ENCODE measurements around the gene GTF2F1.
"Not testable (repeated sequence)": the region's sequence is repeated elsewhere in the genome, so short reads cannot be mapped to it uniquely, and the experiment has no call there.

Gene GTF2F1

GRCh38 chr19:6416658-6417405 is 23.9 kb upstream of the GTF2F1 start:
- FAIRE-seq = no peak

- no peak for FAIRE-seq
Observed at GRCh38 chr19:6415591-6416190, 22.7 kb upstream of the GTF2F1 start.

GRCh38 chr19:6414793-6415590 is 22.0 kb upstream of the GTF2F1 start:
- no peak for FAIRE-seq

DNA sequence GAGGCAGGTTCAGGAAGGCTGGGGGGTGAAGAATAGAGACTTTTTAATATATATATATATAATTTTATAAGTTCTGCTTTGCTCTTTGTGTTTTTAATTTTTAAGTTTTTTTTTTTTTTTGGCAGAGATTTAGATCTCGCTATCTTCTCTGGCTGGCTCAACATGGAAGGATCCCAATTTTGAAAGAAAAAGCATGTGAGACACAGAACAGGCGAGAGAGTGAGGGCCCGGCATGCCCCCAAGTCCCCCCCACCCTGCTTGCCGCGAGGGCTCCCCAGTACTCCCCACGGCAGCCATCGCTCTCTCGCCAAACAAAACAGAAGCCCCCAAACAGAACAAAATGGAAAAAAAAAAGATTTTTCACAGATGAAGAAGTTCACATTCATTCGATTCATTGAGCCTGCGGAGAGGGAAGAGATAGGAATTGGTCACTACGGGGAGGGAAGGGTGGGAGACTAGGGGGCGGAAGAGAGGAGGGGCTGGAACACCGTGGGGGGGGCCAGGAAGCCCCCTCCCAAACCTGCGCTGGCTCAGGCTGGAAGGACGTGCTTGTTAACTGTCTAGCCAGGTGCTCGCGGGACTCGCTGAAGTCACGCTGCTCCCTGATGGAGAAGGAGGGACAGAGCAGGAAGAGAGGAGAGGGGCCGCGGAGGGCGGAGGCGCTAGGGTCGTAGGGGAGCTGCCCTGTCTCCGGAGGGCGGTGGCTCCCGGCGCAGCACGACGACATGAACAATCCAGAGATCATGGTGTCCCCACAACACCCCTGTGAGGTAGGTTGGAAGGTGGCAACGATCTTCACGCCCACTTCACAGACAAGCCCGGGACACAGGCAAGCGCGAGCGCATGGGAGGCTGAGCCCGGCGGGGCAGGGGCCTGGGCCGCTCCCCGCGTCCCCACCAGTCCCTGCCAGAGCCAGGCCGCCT is 21.0 kb upstream of the GTF2F1 start:
- FAIRE-seq = no peak

DNA sequence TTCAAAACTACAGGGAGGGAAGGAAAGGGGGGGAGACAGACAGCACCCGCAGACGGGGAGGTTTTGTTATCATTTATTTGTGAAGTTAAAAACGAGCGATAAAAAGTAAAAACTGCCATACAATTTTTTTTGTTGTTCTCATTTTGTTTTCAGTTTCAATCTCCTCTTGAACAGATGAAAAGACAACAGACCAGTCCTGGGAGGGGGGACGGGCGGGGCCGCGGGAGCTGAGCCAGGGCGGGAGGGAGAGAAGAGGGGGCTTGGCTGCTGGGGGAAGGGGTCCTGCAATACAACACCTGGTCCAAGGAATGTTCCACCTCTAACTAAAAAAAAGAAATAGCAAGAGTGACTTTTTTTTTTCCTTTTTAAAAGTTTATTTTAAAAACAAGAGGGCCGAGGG is 20.3 kb upstream of the GTF2F1 start:
- no peak for FAIRE-seq

- no peak for FAIRE-seq
Observed at GRCh38 chr19:6412447-6413091, 19.6 kb upstream of the GTF2F1 start.

DNA sequence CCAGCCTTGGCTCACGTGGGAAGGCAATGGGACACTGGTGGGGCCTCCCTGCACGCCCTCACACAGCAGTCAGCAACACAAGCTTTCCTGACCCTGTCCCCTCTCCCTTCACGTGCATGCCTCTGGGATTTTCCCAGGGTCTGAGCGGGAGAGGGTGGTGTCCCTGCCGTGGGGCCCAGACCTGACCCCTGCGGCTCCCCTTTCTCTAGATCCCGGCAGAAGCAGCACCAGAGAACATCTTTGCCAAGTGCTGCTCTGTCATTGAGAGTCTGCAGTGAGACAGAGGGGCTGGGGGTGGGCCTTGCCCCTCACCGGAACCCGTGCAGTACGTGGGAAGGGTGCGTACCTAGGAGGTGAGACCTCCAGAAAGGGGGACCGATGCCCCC is 19.1 kb upstream of the GTF2F1 start:
- FAIRE-seq = no peak

DNA sequence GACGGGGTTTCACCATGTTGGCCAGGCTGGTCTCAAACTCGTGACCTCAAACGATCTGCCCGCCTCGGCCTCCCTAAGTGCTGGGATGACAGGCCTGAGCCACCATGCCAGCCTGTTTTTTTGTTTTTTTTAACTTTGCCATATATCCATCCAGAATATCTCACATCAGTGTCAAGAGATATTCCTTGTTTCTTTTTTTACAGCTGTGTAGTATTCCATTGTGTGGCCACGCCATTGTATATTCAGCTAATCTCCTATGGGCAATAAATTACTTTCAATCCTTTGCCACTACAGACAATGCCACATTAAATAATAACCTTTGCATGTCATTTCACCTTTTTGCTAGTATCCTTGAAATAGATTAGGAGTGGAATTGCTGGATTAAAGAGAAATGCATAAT is 16.4 kb upstream of the GTF2F1 start:
- no peak for FAIRE-seq

DNA sequence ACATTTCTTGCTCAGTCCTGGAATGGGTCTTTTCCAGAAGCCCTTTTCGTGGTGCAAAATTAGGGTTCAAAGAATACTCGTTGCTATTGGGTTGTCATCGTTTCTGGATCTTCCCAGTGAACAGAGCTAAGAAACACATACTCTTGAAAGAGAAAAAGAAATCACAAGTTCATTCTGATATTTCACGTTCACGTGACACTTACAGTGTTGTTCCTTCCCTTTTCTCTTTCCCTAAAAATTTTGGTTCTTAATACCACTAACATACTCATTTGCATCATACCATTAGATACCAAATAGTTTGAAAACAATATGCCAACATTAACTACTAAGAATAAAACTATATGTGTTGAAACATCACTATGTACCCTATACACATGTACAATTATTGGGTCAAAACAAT is 13.4 kb upstream of the GTF2F1 start:
- FAIRE-seq = no peak

DNA sequence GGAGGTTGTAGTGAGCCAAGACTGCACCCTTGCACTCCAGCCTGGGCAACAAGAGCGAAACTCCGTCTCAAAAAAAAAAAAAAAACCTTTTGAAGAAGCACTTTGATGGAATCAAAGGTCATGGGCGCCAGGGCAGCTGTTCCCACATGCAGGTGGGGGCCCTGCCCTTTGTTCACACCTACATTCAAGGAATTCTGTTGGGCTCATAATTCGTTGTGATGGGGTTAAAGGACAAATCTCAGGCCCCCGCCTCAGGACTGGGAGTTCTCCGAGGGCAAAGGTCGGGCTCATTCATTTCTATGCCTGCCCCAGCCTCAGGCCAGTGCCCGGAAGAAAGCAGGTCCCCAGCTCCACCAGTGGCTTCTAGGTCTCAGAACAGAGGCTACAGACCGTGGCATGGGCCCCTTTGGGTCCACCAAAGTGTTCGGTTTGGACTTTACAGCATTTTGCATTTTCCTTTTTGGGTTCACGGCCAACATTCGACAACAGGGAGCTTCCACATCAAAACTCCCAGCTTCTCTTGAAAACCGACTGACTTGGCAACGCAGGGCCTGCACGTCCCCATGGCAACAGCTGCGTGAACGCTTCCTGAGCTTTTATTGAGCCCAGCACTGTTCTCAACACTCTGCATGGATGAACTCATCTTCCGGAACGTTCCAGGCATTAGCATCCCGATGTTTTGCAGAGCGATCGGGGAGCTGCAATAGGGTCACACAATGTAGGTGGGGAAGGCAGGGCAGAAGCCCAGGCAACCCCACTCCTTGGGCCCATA is 10.1 kb upstream of the GTF2F1 start:
- FAIRE-seq = peak; percentile 76

DNA sequence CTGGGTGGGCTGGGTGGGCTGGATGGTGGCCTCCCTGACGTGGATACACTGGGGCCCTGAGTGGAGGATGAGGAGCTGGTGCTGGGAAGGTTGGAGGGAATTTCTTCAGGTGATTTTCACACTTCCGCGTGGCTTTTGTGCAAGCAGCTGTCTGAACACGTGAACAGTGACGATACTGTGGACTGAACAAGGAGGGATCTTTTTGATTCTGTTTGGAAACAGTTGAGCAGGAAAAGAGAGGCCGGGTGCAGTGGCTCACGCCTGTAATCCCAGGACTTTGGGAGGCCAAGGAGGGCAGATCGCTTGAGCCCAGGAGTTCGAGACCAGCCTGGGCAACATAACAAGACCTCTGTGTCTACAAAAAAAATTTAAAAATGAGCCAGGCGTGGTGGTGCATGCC is 9.1 kb upstream of the GTF2F1 start:
- FAIRE-seq = no peak

GRCh38 chr19:6400062-6400944 is 7.3 kb upstream of the GTF2F1 start:
- FAIRE-seq = not testable (repeated sequence)

GRCh38 chr19:6396305-6396704 is 3.3 kb upstream of the GTF2F1 start:
- FAIRE-seq = no peak

- FAIRE-seq = no peak
Observed at GRCh38 chr19:6394831-6395230, 1.9 kb upstream of the GTF2F1 start.

DNA sequence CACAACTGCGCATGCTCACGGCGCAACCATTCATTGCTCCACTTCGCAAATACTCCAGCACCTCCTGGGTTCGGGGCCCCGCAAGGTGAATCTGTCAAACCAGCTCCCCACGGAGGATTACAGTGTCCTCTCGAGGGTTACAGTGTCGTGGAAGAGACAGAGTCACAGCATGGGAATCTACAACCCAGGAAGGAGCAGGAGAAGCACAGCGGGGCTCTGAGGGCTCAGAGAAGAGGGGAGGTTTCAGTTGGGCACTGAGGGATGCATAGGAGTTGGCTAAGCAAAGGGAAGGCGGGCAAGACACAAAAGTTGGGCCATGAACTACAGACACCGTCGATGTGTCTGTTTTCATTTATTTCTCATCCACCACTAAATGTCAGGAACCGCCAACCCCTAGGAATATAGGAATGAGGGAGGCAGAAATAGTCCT is 1.0 kb upstream of the GTF2F1 start:
- no peak for FAIRE-seq

DNA sequence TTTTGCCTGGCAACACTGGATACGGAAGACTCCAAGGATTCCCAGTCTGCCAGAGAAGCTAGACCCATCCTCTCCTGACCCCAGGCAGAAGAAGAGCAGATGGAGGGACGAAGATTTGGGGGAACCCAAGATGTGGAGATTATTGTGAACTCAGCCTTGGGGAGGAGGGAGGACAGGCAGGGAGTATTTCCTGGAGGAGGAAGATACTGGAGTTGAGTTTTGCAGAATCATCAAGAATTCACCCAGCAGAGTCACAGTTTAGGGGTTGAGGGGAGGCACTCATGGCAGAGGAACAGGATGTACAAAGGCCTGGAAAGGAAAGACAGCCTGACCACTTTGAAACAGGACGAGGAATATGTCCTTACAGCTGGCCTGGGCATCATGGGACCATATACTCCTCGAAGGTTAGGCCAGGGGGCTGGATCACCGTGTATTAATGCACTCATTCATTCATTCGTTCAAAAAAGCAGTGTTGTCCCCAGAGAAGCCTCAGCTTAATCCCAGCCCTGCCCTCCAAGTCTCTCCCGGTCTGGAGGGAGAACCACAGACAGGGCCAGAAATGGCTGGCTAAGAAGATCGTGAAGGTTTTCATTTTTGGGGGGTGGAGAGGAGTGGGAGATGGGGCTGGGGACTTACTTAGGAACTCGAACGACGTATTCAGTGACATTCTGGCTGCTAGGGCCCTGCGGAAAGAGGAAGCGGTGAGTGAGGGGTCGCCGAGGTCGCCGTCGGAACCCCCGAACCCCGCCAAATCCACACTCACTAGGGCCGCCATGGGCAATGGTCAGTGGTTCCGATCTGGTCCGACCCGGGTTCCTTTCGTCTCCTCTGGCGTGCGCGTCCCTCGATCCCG is 517 bp downstream of the GTF2F1 start:
- FAIRE-seq = no peak

DNA sequence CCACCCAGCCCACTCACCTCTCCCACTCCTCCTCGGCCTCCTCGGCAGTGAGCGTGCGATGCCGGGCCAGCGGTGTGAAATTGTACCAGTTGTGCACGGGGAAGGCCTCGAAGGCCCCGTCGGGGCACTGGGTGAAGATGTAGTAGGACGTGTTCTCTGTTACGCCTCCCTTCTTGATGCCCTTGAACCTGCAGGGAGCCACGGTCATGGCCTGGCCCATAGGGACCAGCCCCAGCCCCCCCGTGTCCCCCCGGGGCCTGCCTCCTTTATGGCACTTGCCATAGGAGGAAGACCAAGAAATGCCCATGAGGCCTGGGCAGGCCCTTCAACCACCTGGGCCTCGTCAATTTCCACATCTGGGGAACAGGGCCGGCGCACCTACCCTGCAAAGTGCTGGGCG is 5.6 kb downstream of the GTF2F1 start:
- FAIRE-seq = no peak

- no peak for FAIRE-seq
Observed at GRCh38 chr19:6384381-6384780, 8.6 kb downstream of the GTF2F1 start.

DNA sequence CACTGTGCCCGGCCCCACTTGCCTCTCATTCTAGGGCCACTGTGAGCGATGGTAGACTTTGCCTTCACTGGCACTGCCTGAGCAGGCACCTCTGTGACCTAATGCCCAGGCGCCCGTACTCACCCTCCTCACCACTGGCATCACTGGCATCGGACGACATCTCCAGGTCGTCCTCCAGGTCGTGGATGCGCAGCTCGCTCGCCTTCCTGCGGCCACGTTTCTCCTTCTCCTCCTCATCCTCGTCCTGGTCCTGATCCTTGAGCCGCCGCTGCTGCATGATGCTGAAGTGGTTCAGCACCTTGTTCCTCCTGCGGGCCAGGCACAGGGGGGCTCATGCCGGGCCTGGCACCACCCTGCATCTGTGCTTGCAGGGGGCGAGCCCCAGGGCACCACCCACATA is 9.8 kb downstream of the GTF2F1 start:
- FAIRE-seq = no peak

Data from islet of Langerhans (tissue), 1 donor.